ENCODE results near the gene HOXC11. TPM values are rescaled to one million over a fixed set of nuclear protein-coding genes. Genes with fewer than 3 reads are reported as not detected.

HOXC11 gene
- total and polyA plus RNA-seq, 2 of the 4 experiments (the other 2 are of a cell fraction), result not detected

- in situ Hi-C loops (cut with MboI; ENCODE audit: low sequenced_read_pairs) (no loop called here), dilution Hi-C loops (cut with HindIII; ENCODE audit: low sequenced_read_pairs, unreplicated experiment) (no loop called here), intact Hi-C loops (cut with micrococcal nuclease) (no loop called here)
- Histone ChIP-seq H3K9me1 (ENCODE audit: insufficient read depth, low read length) (no peaks in the 10 kb centered on the region), H3K4me3 (ENCODE audit: insufficient read depth, low read depth, low read length) (no peak overlapping the region), H2AK5ac (ENCODE audit: low read depth, low read length) (no peak overlapping the region), H3K23ac (ENCODE audit: low read depth, low read length) (no peak overlapping the region), H3K79me1 (ENCODE audit: low read depth in 1 of 2, low read length in 2 of 2) (no peaks in the 10 kb centered on the region), H4K5ac (ENCODE audit: low read depth, low read length) (no peak overlapping the region), H3K27me3 (ENCODE audit: control insufficient read depth, insufficient read depth, low read length) (peaks cover 93% of the 10 kb centered on the region), H4K20me1 (ENCODE audit: insufficient read depth, low read length) (no peaks in the 10 kb centered on the region), H3K56ac (ENCODE audit: extremely low read depth, insufficient read depth, low read length) (no peak overlapping the region), H3K9me3 (ENCODE audit: control insufficient read depth, insufficient read depth, low read length) (peaks cover 7% of the 10 kb centered on the region), H3K4me2 (ENCODE audit: low read depth, low read length) (no peak overlapping the region), H3K4me1 (ENCODE audit: control insufficient read depth, insufficient read depth, low read length) (no peaks in the 10 kb centered on the region), H3K27ac (ENCODE audit: insufficient read depth, low read length) (no peak overlapping the region), H4K91ac (ENCODE audit: insufficient read depth, low read depth, low read length) (no peak overlapping the region), H2AK9ac (replicated peaks; ENCODE audit: low read depth, low read length, poor library complexity) (no peak overlapping the region), H2AFZ (replicated peaks; ENCODE audit: low read length, poor library complexity) (peak overlapping the region; percentile 1), H3K9ac (ENCODE audit: low read depth, low read length) (no peak overlapping the region), H3K4ac (ENCODE audit: low read depth, low read length) (no peak overlapping the region), H3K36me3 (ENCODE audit: control insufficient read depth, insufficient read depth, low read length) (no peaks in the 10 kb centered on the region), H3K14ac (replicated peaks; ENCODE audit: low read depth, low read length) (no peak overlapping the region), H3K18ac (ENCODE audit: low read depth, low read length) (no peak overlapping the region), H2BK5ac (ENCODE audit: low read depth, low read length, poor library complexity, severe bottlenecking) (no peak overlapping the region), H2BK15ac (ENCODE audit: low read depth, low read length) (no peak overlapping the region), H2BK120ac (ENCODE audit: low read depth, low read length) (no peak overlapping the region), H2BK20ac (ENCODE audit: low read depth, low read length) (no peak overlapping the region), H4K8ac (ENCODE audit: low read depth in 2 of 2, low read length in 2 of 2) (no peak overlapping the region)
- CTCF ChIA-PET, result no interaction called here
- DNase-seq (no peak), ATAC-seq (ENCODE audit: low read depth) (no peak; the same call in 1 of the 2 replicates)
- no TSS peak for BruUV-seq (replicated peaks)
- 2% methylated on average over 44 of the region's 72 CpGs; no CpG with 5 or more reads in 1 of the 2 experiments for WGBS, 2 experiments (ENCODE audit: extremely low coverage in 2 of 2, insufficient read length in 1 of 2)
- TF ChIP-seq CTCF (conservative IDR thresholded peaks at IDR 0.05; ENCODE audit: low read depth, low read length), result no peak
- no peak for TF ChIP-seq MAZ (IDR thresholded peaks at IDR 0.05; ENCODE audit: borderline replicate concordance, low read depth, low read length)
- no peak for TF ChIP-seq POLR2A (IDR thresholded peaks at IDR 0.05; ENCODE audit: low read depth, low read length)
- TF ChIP-seq BHLHE40 (IDR thresholded peaks at IDR 0.05; ENCODE audit: low read depth, low read length), result no peak
- no peak for TF ChIP-seq NFE2L2 (IDR thresholded peaks at IDR 0.05; ENCODE audit: low read depth, low read length)
- TF ChIP-seq CHD1 (IDR thresholded peaks at IDR 0.05; ENCODE audit: low read depth, low read length), result no peak
- POLR2A ChIA-PET (ENCODE audit: unreplicated experiment), result no interaction called here
Observed at GRCh38 chr12:53961025-53961761, 11.7 kb upstream of the HOXC11 start.
